Renal cortical epithelial cell (primary cell): Measurements from ENCODE around the gene CCDC7. TPM values are rescaled to one million over a fixed set of nuclear protein-coding genes. Genes with fewer than 3 reads are reported as not detected.
"Not testable (repeated sequence)": the region's sequence is repeated elsewhere in the genome, so short reads cannot be mapped to it uniquely, and the experiment has no call there.

Experiments
- DNase-seq: peaks from one replicate; pipeline ENCODE4 v3.0.0-alpha.2; 2011; ENCODE audit warnings: low read depth
- total RNA-seq: library from RNA; depleted of rRNA; stranded (reverse); fragments of >200 nt; gene quantifications from 2 replicates; pipeline ENCODE4 v1.2.3, GENCODE V29; 2014

Gene CCDC7
- total RNA-seq, 1 donor from 2014 or later = 14.5 TPM

GRCh38 chr10:32887481-32887880, 441.5 kb downstream of the CCDC7 start:
- DNase-seq = no peak

GRCh38 chr10:32888161-32888927, 442.4 kb downstream of the CCDC7 start:
- no peak for DNase-seq

- DNase-seq = no peak
Observed at GRCh38 chr10:32889631-32890212, 443.8 kb downstream of the CCDC7 start.

- DNase-seq = no peak
Observed at GRCh38 chr10:32890444-32890843, 444.5 kb downstream of the CCDC7 start.

GRCh38 chr10:32891261-32891660, 445.3 kb downstream of the CCDC7 start:
- DNase-seq = no peak

GRCh38 chr10:32893434-32893833, 447.5 kb downstream of the CCDC7 start:
- no peak for DNase-seq

GRCh38 chr10:32893916-32894664, 448.1 kb downstream of the CCDC7 start:
- no peak for DNase-seq

- DNase-seq = not testable (repeated sequence)
Observed at GRCh38 chr10:32895200-32895968, 449.4 kb downstream of the CCDC7 start.

- no peak for DNase-seq
Observed at GRCh38 chr10:32901815-32902214, 455.9 kb downstream of the CCDC7 start.

- no peak for DNase-seq
Observed at GRCh38 chr10:32905466-32905865, 459.5 kb downstream of the CCDC7 start.

GRCh38 chr10:32906595-32906994, 460.7 kb downstream of the CCDC7 start:
- no peak for DNase-seq

- DNase-seq = no peak
Observed at GRCh38 chr10:32909456-32909855, 463.5 kb downstream of the CCDC7 start.

- DNase-seq = not testable (repeated sequence)
Observed at GRCh38 chr10:32909970-32910369, 464.0 kb downstream of the CCDC7 start.

- DNase-seq = no peak
Observed at GRCh38 chr10:32911285-32912016, 465.5 kb downstream of the CCDC7 start.

GRCh38 chr10:32917817-32918216, 471.9 kb downstream of the CCDC7 start:
- DNase-seq = not testable (repeated sequence)

- DNase-seq = no peak
Observed at GRCh38 chr10:32922170-32922569, 476.2 kb downstream of the CCDC7 start.

- DNase-seq = no peak
Observed at GRCh38 chr10:32923134-32923533, 477.2 kb downstream of the CCDC7 start.

GRCh38 chr10:32923849-32924248, 477.9 kb downstream of the CCDC7 start:
- no peak for DNase-seq
